ENCODE data around the gene SRGAP2C. TPM values are rescaled to one million over a fixed set of nuclear protein-coding genes. Genes with fewer than 3 reads are reported as not detected.

SRGAP2C gene
- 3.3 to 12.0 TPM (median 6.9 TPM) in 5 replicates for total RNA-seq (2022; extraction: Qiagen RNA extraction; ENCODE audit: low read depth)

DNA sequence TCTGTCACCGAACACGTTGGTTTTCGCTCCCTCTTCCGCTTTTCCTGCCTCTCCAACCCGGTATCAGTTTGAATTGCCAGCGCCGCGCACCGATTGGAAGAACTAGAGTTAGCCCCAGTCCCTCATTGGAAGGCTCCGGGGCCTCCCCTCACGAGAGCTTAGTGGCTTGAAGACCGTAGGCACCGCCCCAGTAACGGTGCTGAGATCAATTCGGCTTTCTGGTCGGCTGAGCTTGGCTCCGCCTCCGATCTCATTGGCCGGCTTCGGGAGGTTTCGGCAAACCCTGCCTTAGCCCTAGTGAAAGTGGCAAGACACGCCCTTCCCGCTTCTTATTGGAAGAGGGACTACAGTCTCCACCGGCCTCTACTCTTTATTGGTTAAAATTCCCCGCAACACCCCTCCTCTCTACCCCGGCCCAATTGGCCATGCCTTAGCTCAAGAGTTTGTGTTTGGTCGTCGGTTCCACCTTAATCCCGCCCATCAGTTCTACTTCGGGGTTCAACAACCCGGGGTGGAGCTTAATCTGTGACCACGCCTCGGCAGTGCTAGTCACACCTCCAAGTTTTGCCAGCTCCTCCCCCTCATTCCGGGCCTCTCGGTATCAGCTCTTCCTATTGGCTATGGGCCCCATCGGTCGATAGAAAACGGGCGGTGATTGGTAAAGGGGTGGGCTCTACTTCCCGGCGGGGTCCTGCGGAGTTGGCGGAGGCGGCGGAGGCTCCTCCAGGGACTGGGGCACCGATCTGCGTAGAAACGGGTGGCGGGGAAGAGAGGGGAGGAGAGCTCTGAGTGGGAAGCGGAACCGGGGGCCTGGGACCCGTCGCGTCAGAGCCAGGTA lies at the start of gene SRGAP2C, which contains the start of gene FAM72B:
SRGAP2C (plus strand) TSS at position 686 of the 838 bp plus-strand sequence. CDS start 2,472 bp downstream, outside the sequence.
FAM72B (minus strand) TSS at position 51 of the 838 bp plus-strand sequence. CDS start 851 bp downstream, outside the sequence.

Other genes starting within 250 kb of the SRGAP2C start
- 3.9 to 7.2 TPM (median 6.4 TPM) in 5 replicates for gene FAM72B, start 635 bp upstream of the SRGAP2C start, total RNA-seq (2022; extraction: Qiagen RNA extraction; ENCODE audit: low read depth)